Measurements from ENCODE around the gene SLC30A2. TPM values are rescaled to one million over a fixed set of nuclear protein-coding genes. Genes with fewer than 3 reads are reported as not detected.

Gene SLC30A2
- total RNA-seq, 1 experiment from 2014 or later, result 0.23 TPM

DNA sequence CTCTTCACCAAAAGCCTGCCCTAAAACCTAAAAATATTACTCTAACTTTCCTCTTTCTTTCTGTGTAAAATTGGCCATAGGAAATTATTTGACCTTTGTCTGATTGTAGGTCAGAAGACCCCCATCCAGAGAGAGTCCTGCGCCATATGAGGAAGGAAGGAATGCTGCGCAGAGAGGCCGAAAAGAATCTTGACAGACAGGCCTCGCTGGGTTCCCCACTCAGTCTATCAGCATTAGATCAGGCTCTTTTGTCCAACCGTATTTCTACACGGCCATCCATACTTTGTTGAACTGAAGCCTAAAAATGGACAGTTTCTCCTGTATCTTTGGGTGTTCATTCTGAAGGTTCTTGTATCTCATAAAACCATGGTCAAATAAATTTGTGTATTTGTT, 4.3 kb upstream of the SLC30A2 start:
- no peak for TF ChIP-seq SIN3A (IDR thresholded peaks at IDR 0.05; ENCODE audit: borderline replicate concordance, insufficient read depth, low read depth, low read length)
- no peak for TF ChIP-seq REST (IDR thresholded peaks at IDR 0.05; ENCODE audit: insufficient read depth in 1 of 2, low read depth in 2 of 2, low read length in 1 of 2)
- TF ChIP-seq POLR2AphosphoS5 (IDR thresholded peaks at IDR 0.05; ENCODE audit: low read depth, low read length), result no peak
- no peak for TF ChIP-seq TCF7L2 (IDR thresholded peaks at IDR 0.05; ENCODE audit: low read depth, low read length)
- TF ChIP-seq CTCF (IDR thresholded peaks at IDR 0.05), result no peak
- in situ Hi-C loops (cut with HindIII; ENCODE audit: low pct_unique_long_range_greater_than_20kb, low sequenced_read_pairs) (no loop called here), intact Hi-C loops (cut with micrococcal nuclease; ENCODE audit: unreplicated experiment) (no loop called here)
- ChIA-PET CTCF (no interaction called here), POLR2A (interaction anchor here (0.7 to 1.0 kb wide), 2 partner anchors 8 to 10 kb away, joined by 3 to 5 read pairs; no protein-coding TSS in a partner anchor)
- H3K4me1 ChIP-seq (ENCODE audit: control insufficient read depth, insufficient read depth, low read length), result no peaks in the 10 kb centered on the region; the same call in 1 of the 2 replicates
- H3K4me3 ChIP-seq (ENCODE audit: low read depth in 2 of 2, low read length in 2 of 2), result no peak overlapping the region
- no peaks in the 10 kb centered on the region for H3K36me3 ChIP-seq (ENCODE audit: control insufficient read depth, insufficient read depth, low read length)
- peaks cover 15% of the 10 kb centered on the region for H3K27me3 ChIP-seq (ENCODE audit: control insufficient read depth, insufficient read depth, low read length)
- no peak overlapping the region for H3K27ac ChIP-seq (ENCODE audit: low read length)
- no TSS peak for BruUV-seq (replicated peaks)
- DNase-seq (ENCODE audit: low read depth, low spot score) (no peak), ATAC-seq (no peak)
- no peaks in the 10 kb centered on the region for H3K9me3 ChIP-seq (ENCODE audit: control insufficient read depth, insufficient read depth, low read depth, low read length)

DNA sequence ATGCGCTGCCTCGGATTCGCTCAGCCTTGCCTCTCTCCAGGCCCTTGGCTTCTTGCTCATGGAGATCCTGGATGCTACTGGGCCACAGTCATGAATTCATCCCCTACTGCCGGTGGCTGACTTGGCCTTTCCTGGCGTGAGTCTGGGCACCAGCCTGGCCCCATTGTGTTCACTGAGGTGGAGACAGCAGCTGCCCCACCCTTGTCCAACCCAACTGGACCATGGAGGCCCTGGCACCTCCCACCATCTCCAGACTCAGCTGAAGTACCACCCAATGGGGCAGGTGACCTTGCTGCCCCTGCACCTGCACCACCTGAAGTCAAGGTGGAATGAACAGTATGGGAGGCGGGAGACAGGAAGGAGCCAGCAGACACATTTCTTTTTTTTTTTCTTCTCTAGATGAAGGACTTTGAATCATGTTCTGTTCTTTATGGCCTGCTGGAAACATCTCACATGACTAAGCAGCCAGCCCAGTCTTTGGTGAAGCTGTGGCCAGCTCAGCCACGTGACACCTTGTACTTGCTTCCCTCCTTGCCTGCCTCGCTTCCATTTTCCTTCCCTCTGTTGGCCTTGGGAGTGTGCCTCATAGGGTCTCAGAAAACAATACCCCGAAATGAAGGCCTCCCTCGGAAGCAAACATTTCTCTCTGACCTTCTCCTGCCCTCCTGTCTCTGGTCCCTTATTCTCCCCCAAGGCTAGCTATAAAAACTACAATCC, 3.8 kb upstream of the SLC30A2 start:
- Histone ChIP-seq H3K4me1 (ENCODE audit: control insufficient read depth, insufficient read depth, low read length) (no peaks in the 10 kb centered on the region; the same call in 1 of the 2 replicates), H3K27me3 (ENCODE audit: control insufficient read depth, insufficient read depth, low read length) (peaks cover 15% of the 10 kb centered on the region), H3K4me3 (ENCODE audit: low read depth in 2 of 2, low read length in 2 of 2) (no peak overlapping the region), H3K27ac (ENCODE audit: low read length) (no peak overlapping the region), H3K36me3 (ENCODE audit: control insufficient read depth, insufficient read depth, low read length) (no peaks in the 10 kb centered on the region), H3K9me3 (ENCODE audit: control insufficient read depth, insufficient read depth, low read depth, low read length) (no peaks in the 10 kb centered on the region)
- ChIA-PET CTCF (no interaction called here), POLR2A (interaction anchor here (1.0 kb wide), 1 partner anchor 9 kb away, joined by 3 read pairs; no protein-coding TSS in a partner anchor)
- BruUV-seq (replicated peaks), result no TSS peak
- in situ Hi-C loops (cut with HindIII; ENCODE audit: low pct_unique_long_range_greater_than_20kb, low sequenced_read_pairs), result no loop called here
- intact Hi-C loops (cut with micrococcal nuclease; ENCODE audit: unreplicated experiment), result no loop called here
- DNase-seq (ENCODE audit: low read depth, low spot score) (no peak), ATAC-seq (no peak)
- TF ChIP-seq CTCF (IDR thresholded peaks at IDR 0.05), result no peak
- TF ChIP-seq TCF7L2 (IDR thresholded peaks at IDR 0.05; ENCODE audit: low read depth, low read length), result no peak
- TF ChIP-seq SIN3A (IDR thresholded peaks at IDR 0.05; ENCODE audit: borderline replicate concordance, insufficient read depth, low read depth, low read length), result no peak
- no peak for TF ChIP-seq POLR2AphosphoS5 (IDR thresholded peaks at IDR 0.05; ENCODE audit: low read depth, low read length)
- TF ChIP-seq REST (IDR thresholded peaks at IDR 0.05; ENCODE audit: insufficient read depth in 1 of 2, low read depth in 2 of 2, low read length in 1 of 2), result no peak
